ENCODE measurements around the gene PCYOX1L.

DNA sequence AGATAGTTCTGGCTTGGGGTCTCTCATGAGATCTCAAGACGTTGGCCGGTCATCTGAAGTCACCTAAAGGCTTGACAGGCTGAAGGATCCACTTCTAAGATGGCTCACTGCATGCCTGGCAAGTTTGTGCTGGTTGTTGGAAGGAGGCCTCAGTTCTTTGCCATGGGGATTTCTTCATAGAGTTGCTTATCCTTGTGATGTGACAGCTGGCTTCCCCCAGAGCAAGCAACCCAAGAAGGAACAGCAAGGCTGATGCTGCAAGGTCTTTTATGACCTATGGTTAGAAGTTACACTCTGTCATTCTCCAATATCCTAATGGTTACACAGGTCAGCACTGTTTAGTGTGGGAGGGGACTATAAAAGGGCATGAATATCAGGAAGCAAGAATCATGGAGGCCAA, 33.2 kb upstream of the PCYOX1L start:
- TF ChIP-seq CTCF (IDR thresholded peaks at IDR 0.05; ENCODE audit: poor library complexity, severe bottlenecking), result no peak
- no peak for TF ChIP-seq RAD21 (conservative IDR thresholded peaks at IDR 0.05)
- TF ChIP-seq SMC3 (conservative IDR thresholded peaks at IDR 0.05; ENCODE audit: poor library complexity), result no peak

Data from neural cell (in vitro differentiated cells).